Right lobe of liver (tissue), 4 donors: Measurements from ENCODE around the gene TDRD1.

Experiments
- POLR2A ChIP-seq: fragments of 450-650 bp; IDR thresholded peaks from one replicate; pipeline ENCODE4 v1.6.1; 2017; ENCODE audit warnings: antibody characterized with exemption, mild to moderate bottlenecking
- TF ChIP-seq, protein P1 (sequence below), 4 donors: fragments of 200-600 bp in 3 of 4; fragments of 450-650 bp in 1 of 4; IDR thresholded peaks; one replicate each; pipeline versions ENCODE4 v1.5.1 to v1.8.0; 2016 to 2022; ENCODE audit warnings: antibody characterized with exemption in 4 of 4, mild to moderate bottlenecking in 2 of 4
- donor health status: DM: no; HTN: no; CAD: no.
- donor health status: DM: no; HTN: no; CAD: no.
- donor health status: DM: no; HTN: yes; CAD: no.

DNA sequence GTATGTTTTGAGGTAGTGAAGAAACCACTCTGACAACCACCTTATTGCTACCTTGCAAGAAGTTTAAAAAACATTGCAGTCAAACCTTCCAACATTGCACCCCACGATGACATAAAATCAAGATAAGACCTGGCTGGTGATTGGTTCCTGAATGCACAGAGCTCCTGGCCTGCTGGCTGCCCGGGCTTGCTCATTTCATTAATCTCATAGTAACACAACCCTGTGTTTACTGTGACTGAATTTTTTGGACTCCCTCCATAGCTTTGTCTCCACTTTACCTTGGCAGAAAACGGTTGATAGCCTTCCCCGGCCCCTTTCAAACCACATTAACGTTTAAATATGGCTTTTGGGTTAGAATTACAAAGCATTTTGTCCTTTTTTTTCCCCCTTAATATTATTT, 87.4 kb downstream of the TDRD1 start:
- no peak for TF ChIP-seq POLR2A
- TF ChIP-seq, protein P1, sequence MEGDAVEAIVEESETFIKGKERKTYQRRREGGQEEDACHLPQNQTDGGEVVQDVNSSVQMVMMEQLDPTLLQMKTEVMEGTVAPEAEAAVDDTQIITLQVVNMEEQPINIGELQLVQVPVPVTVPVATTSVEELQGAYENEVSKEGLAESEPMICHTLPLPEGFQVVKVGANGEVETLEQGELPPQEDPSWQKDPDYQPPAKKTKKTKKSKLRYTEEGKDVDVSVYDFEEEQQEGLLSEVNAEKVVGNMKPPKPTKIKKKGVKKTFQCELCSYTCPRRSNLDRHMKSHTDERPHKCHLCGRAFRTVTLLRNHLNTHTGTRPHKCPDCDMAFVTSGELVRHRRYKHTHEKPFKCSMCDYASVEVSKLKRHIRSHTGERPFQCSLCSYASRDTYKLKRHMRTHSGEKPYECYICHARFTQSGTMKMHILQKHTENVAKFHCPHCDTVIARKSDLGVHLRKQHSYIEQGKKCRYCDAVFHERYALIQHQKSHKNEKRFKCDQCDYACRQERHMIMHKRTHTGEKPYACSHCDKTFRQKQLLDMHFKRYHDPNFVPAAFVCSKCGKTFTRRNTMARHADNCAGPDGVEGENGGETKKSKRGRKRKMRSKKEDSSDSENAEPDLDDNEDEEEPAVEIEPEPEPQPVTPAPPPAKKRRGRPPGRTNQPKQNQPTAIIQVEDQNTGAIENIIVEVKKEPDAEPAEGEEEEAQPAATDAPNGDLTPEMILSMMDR (IDR thresholded peaks at IDR 0.05), result no peak
